Lower leg skin (tissue), 3 donors: ENCODE results near the gene MAGI2.

Experiments used
- POLR2A ChIP-seq, 2 donors: fragments of 450-650 bp; IDR thresholded peaks; one replicate each; pipeline ENCODE4 v1.6.1; 2016 to 2017; ENCODE audit warnings: antibody characterized with exemption in 2 of 2, mild to moderate bottlenecking in 1 of 2, moderate library complexity in 1 of 2
- TF ChIP-seq, protein P1 (sequence below), 3 donors: fragments of 450-650 bp; IDR thresholded peaks; one replicate each; pipeline ENCODE4 v1.5.1; 2016; ENCODE audit warnings: antibody characterized with exemption in 3 of 3, mild to moderate bottlenecking in 3 of 3, moderate library complexity in 2 of 3

DNA sequence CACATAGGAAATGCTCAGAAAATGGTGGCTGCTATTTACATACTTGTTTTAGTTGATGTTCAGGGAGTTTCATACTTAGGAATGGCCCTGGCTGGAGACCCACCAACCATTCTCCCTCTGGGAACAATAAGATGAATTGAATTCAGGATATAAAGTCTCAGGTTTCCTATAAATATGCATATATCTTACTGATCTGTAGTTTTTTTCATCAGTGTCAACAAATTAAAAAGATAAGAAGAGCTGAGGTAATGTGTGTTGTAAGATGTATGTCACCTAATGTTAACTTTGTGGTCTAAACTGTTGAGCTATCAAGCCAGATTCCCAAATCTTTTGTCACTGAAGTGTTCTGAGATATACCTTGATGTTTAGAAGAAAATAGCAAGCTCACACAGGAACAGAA is 457.5 kb downstream of the MAGI2 start:
- TF ChIP-seq, protein P1, sequence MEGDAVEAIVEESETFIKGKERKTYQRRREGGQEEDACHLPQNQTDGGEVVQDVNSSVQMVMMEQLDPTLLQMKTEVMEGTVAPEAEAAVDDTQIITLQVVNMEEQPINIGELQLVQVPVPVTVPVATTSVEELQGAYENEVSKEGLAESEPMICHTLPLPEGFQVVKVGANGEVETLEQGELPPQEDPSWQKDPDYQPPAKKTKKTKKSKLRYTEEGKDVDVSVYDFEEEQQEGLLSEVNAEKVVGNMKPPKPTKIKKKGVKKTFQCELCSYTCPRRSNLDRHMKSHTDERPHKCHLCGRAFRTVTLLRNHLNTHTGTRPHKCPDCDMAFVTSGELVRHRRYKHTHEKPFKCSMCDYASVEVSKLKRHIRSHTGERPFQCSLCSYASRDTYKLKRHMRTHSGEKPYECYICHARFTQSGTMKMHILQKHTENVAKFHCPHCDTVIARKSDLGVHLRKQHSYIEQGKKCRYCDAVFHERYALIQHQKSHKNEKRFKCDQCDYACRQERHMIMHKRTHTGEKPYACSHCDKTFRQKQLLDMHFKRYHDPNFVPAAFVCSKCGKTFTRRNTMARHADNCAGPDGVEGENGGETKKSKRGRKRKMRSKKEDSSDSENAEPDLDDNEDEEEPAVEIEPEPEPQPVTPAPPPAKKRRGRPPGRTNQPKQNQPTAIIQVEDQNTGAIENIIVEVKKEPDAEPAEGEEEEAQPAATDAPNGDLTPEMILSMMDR (IDR thresholded peaks at IDR 0.05) = no peak
- TF ChIP-seq POLR2A (IDR thresholded peaks at IDR 0.05) = no peak
